B cell (primary cell): ENCODE results near the gene FAM24B.

Experiments
- CTCF ChIP-seq: fragments of 200-600 bp; IDR thresholded peaks from one replicate; pipeline ENCODE4 v1.8.0; 2022; ENCODE audit warnings: antibody characterized with exemption, mild to moderate bottlenecking
- EZH2 ChIP-seq: IDR thresholded peaks from 2 replicates; pipeline ENCODE4 v1.6.1; 2012; ENCODE audit warnings: borderline replicate concordance, low read depth, mild to moderate bottlenecking, moderate library complexity, low read length; ENCODE audit not compliant: insufficient read depth, poor library complexity, severe bottlenecking

- TF ChIP-seq CTCF, result no peak
- TF ChIP-seq EZH2, result no peak
Measured at GRCh38 chr10:122829454-122829853, 49.9 kb downstream of the FAM24B start.
